ENCODE measurements around the gene CYP11A1. TPM values are rescaled to one million over a fixed set of nuclear protein-coding genes. Genes with fewer than 3 reads are reported as not detected.

CYP11A1 gene
- total RNA-seq, 1 donor from 2014 or later: 2.0 TPM

DNA sequence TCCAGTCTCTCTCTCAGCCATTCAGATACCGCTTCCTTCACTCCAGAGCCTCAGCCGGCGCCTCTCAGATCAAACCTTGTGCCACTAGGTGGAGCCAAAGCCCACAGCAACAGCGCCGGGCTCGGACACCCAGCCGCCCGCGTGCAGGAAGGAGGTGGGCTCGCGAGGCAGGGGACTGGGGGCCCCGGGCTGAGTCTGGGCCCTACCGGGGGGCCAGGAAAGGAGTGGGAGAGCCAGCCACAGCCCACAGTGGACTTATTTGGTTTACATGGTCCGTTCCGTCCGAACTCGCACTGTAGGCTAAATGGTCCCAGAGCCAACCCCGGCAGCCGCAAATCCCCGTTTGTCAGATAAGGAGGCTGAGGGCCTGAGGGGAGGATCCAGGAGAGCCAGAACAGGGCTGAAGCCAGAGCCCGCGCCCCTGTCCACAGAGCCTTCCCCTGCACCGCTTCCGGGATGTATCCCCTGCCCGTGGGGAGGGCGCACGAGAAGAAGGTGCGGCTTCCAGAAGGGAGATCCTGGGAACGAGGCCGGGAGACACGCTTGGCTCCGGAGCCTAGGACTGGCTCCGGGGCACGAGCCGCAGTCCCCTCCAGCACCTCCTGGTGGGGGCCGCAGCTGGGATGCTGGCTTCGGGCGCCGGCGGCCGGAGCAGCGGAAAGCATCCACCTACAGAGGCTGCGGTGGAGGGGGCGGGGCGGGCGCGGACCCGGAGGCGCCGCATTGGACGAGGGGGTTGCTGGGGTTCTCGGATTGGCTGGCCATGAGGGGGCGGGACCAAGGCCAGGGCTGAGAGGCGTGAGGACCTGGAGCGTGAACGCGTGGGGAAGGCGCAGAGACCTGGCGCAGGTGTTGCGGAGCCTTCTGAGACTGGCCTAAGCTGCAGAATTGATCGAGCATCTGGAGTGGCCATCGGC lies 6.5 kb upstream of the CYP11A1 start:
- Mint-ChIP-seq H3K4me1 (ENCODE audit: low read depth) (peaks cover 12% of the 10 kb centered on the region), H3K27me3 (peaks cover 9% of the 10 kb centered on the region), H3K4me3 (ENCODE audit: low read depth) (peak overlapping the region; percentile 75), H3K9me3 (ENCODE audit: low read depth) (no peaks in the 10 kb centered on the region), H3K27ac (peak overlapping the region; percentile 45), H3K36me3 (ENCODE audit: insufficient read depth) (no peaks in the 10 kb centered on the region)
- peak; percentile 89 for DNase-seq (ENCODE audit: low spot score, unreplicated experiment)
- TF ChIP-seq, protein P1, sequence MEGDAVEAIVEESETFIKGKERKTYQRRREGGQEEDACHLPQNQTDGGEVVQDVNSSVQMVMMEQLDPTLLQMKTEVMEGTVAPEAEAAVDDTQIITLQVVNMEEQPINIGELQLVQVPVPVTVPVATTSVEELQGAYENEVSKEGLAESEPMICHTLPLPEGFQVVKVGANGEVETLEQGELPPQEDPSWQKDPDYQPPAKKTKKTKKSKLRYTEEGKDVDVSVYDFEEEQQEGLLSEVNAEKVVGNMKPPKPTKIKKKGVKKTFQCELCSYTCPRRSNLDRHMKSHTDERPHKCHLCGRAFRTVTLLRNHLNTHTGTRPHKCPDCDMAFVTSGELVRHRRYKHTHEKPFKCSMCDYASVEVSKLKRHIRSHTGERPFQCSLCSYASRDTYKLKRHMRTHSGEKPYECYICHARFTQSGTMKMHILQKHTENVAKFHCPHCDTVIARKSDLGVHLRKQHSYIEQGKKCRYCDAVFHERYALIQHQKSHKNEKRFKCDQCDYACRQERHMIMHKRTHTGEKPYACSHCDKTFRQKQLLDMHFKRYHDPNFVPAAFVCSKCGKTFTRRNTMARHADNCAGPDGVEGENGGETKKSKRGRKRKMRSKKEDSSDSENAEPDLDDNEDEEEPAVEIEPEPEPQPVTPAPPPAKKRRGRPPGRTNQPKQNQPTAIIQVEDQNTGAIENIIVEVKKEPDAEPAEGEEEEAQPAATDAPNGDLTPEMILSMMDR (IDR thresholded peaks at IDR 0.05; ENCODE audit: unreplicated experiment): peak; percentile 85

DNA sequence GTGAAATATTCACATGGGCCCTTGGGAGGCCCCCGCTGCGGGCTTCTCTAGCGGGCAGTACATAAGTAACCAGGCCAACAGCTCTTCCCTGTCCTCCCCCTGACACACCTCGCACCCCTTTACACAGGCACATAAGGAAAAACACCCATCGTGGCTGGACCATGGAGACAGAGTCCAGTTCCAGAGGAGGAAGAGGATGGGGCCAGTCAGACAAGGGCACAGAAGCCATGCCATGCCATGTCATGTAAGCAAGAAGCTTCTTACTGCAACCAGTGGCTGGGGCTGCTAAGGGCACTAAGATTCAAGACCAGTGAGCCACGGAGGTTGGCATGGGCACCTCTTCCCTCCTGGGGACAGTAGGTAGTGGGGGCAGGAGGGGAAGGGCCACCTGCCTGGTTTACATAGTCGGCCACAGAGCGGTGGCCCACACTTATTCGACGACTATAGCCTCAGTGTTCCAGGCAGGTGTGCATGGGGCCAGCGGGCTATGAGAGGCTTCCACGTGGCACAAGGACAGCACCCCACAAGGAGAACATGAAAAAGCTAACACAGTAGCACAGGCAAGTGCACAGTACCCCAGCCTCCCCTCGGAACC lies 5.7 kb upstream of the CYP11A1 start:
- no peak for DNase-seq (ENCODE audit: low spot score, unreplicated experiment)
- no peaks in the 10 kb centered on the region for H3K36me3 Mint-ChIP-seq (ENCODE audit: insufficient read depth)
- H3K27ac Mint-ChIP-seq: peak overlapping the region; percentile 29

DNA sequence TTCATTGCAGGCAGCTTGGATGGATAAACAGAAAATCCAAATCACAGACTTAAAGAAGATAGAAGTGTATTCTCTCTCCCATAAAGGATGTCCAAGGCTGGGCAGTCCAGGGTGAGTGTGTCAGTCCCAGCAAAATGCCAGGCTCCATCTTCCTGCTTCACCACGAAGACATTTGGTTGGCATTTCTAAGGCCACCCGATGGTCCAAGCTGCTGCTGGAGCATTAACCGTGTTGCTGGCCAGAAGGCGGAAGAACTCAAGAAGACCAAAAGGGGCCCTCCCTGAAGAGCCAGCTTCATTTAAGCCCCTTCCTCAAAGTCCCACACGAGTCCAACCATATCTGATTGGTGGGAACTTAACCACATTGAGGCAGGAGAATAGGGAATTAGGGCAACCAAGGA lies 3.0 kb upstream of the CYP11A1 start:
- TF ChIP-seq, protein P1 (IDR thresholded peaks at IDR 0.05; ENCODE audit: unreplicated experiment): no peak
- H3K27me3 Mint-ChIP-seq: peaks cover 9% of the 10 kb centered on the region
- no peak overlapping the region for H3K27ac Mint-ChIP-seq
- H3K9me3 Mint-ChIP-seq (ENCODE audit: low read depth): no peaks in the 10 kb centered on the region
- H3K4me3 Mint-ChIP-seq (ENCODE audit: low read depth): no peak overlapping the region
- H3K36me3 Mint-ChIP-seq (ENCODE audit: insufficient read depth): no peaks in the 10 kb centered on the region
- no peak for DNase-seq (ENCODE audit: low spot score, unreplicated experiment)
- peaks cover 9% of the 10 kb centered on the region for H3K4me1 Mint-ChIP-seq (ENCODE audit: low read depth)

More for the DNA sequence above, 5.7 kb upstream of the CYP11A1 start:
- peaks cover 9% of the 10 kb centered on the region for H3K27me3 Mint-ChIP-seq
- no peaks in the 10 kb centered on the region for H3K9me3 Mint-ChIP-seq (ENCODE audit: low read depth)
- peak overlapping the region; percentile 75 for H3K4me3 Mint-ChIP-seq (ENCODE audit: low read depth)
- peaks cover 14% of the 10 kb centered on the region for H3K4me1 Mint-ChIP-seq (ENCODE audit: low read depth)
- TF ChIP-seq, protein P1 (IDR thresholded peaks at IDR 0.05; ENCODE audit: unreplicated experiment): no peak

DNA sequence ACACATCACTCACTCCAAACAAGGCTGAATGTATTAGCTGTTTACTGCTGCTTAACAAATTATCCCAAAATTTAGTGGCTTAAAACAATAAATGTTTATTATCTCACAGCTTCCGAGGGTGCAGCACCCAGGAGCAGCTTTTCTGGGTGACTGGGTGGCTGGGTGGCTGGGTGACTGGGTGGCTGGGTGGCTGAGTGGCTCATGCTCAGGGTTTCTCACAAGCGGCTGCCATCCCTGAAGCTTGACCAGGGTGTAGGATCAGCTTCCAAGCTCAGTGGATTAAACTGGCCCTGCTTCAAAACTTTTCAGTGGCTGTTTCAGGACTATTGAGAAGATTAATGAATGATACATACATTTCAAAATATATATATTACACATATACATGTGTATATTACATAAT lies 2.3 kb upstream of the CYP11A1 start:
- no peak for DNase-seq (ENCODE audit: low spot score, unreplicated experiment)
- H3K4me1 Mint-ChIP-seq (ENCODE audit: low read depth): peaks cover 9% of the 10 kb centered on the region
- H3K36me3 Mint-ChIP-seq (ENCODE audit: insufficient read depth): no peaks in the 10 kb centered on the region
- H3K4me3 Mint-ChIP-seq (ENCODE audit: low read depth): no peak overlapping the region
- H3K9me3 Mint-ChIP-seq (ENCODE audit: low read depth): no peaks in the 10 kb centered on the region
- TF ChIP-seq, protein P1 (IDR thresholded peaks at IDR 0.05; ENCODE audit: unreplicated experiment): no peak
- peaks cover 9% of the 10 kb centered on the region for H3K27me3 Mint-ChIP-seq
- H3K27ac Mint-ChIP-seq: no peak overlapping the region

DNA sequence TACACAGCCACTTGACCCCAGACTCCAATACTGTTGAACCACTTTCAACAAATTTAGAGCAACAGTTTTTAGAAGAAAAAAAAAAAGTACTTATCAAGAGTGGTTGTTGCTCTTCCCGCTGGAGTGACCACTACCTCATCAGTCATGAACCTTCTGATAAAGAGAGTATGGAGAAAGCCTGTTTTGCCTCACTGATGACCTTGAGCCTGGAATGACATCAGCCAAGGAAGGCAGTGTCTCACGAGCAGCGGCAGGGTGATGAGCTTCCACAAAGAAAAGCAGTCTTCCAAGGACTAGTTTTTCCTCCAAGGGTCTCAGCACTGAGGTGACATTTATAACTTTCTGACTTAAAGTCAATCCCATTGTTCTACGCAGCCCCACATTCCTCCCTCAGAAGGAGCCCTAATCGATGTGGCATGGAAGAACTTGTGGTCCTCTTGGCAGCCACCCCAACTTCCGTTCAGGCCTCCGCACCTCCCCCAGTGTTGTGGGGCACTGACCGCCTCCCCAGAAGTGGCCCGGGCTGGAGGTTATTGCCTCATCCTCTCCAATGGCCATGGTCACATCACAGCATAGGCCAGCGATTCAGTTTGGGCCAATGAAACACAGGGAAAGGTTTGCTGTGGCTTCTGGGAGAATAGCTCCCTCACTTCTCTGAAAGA lies 1.8 kb upstream of the CYP11A1 start:
- TF ChIP-seq, protein P1 (IDR thresholded peaks at IDR 0.05; ENCODE audit: unreplicated experiment): no peak
- peaks cover 15% of the 10 kb centered on the region for H3K27me3 Mint-ChIP-seq
- H3K27ac Mint-ChIP-seq: peak overlapping the region; percentile 39
- no peak for DNase-seq (ENCODE audit: low spot score, unreplicated experiment)
- no peaks in the 10 kb centered on the region for H3K36me3 Mint-ChIP-seq (ENCODE audit: insufficient read depth)
- no peak overlapping the region for H3K4me3 Mint-ChIP-seq (ENCODE audit: low read depth)
- no peaks in the 10 kb centered on the region for H3K9me3 Mint-ChIP-seq (ENCODE audit: low read depth)
- peaks cover 9% of the 10 kb centered on the region for H3K4me1 Mint-ChIP-seq (ENCODE audit: low read depth)

All from progenitor cell of endocrine pancreas (in vitro differentiated cells).